Astrocyte of the spinal cord (primary cell): ENCODE data around the gene PLD1.

Source experiments
- DNase-seq: peaks from one replicate; pipeline ENCODE4 v3.0.0; 2011; ENCODE audit warnings: low read depth, low spot score
- H3K4me3 ChIP-seq: 2 replicates; pipeline ENCODE4 v1.5.1; 2011; ENCODE audit warnings: low read depth, mild to moderate bottlenecking, low read length, moderate library complexity
- in situ Hi-C: cut with HindIII; loops from 2 replicates; pipeline ENCODE4 v1.10.0; 2017; ENCODE audit warnings: low sequenced_read_pairs
- TF ChIP-seq, protein P1 (sequence below): IDR thresholded peaks from 2 replicates; pipeline ENCODE4 v1.5.1; 2012; ENCODE audit warnings: low read depth, mild to moderate bottlenecking, low read length, inconsistent platforms

Gene PLD1

DNA sequence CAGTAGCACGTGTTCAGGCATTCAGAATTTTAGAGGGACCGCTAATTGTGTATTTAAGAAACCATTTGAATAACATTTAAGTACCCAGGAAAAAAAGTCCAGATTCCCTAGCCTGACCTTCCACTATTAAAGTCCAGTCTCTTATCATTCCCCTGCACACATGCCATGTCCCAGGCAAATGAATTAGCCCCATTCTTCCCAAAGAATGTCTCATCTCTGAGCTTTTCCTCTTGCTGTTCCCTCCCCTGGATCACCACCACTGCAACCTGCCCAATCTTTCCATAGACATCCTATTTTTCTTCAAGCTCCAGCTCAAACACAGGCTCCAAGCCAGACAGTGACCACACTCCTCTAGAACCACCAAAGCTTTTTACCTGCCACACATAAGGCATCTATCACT is 25.9 kb downstream of the PLD1 start:
- DNase-seq: no peak
- in situ Hi-C loops: no loop called here
- TF ChIP-seq, protein P1, sequence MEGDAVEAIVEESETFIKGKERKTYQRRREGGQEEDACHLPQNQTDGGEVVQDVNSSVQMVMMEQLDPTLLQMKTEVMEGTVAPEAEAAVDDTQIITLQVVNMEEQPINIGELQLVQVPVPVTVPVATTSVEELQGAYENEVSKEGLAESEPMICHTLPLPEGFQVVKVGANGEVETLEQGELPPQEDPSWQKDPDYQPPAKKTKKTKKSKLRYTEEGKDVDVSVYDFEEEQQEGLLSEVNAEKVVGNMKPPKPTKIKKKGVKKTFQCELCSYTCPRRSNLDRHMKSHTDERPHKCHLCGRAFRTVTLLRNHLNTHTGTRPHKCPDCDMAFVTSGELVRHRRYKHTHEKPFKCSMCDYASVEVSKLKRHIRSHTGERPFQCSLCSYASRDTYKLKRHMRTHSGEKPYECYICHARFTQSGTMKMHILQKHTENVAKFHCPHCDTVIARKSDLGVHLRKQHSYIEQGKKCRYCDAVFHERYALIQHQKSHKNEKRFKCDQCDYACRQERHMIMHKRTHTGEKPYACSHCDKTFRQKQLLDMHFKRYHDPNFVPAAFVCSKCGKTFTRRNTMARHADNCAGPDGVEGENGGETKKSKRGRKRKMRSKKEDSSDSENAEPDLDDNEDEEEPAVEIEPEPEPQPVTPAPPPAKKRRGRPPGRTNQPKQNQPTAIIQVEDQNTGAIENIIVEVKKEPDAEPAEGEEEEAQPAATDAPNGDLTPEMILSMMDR: no peak
- no peak overlapping the region for H3K4me3 ChIP-seq

DNA sequence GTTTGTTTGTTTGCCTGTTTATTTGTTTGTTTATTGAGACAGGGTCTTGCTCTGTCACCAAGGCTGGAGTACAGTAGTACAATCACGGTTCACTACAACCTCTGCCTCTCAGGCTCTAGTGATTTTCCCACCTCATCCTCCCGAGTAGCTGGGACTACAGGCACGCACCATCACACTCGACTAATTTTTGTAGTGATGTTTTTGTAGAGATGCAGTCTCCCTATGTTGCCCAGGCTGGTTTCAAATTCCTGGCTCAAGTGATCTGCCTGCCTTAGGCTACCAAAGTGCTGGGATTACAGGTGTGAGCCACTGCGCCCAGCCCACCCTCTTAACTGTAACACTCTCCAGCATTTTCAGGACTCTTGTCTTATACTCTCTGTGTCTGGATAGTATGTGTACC is 26.7 kb downstream of the PLD1 start:
- TF ChIP-seq, protein P1: no peak
- H3K4me3 ChIP-seq: no peak overlapping the region
- no peak for DNase-seq
- in situ Hi-C loops: no loop called here

DNA sequence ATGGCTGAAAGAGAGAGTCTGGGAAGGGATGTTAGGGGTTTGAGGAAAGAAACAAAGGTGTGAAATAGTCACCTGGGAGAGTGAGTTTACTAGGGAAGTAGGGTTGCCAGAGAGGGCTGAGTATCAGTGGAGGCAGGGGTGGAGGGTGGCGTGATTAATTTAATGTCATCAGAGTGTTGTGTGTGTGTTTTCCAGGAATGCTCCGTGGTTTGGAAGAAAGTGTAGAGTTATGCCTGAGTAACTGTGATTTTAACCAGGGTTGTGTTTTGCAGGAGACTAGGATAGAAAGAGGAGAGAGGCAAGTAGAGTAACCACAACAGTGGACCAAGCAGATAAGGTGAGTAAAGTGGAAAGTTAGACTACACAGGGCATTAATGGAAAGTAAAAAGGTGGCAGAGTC is 27.2 kb downstream of the PLD1 start:
- no peak overlapping the region for H3K4me3 ChIP-seq
- TF ChIP-seq, protein P1: no peak
- DNase-seq: peak; percentile 41
- in situ Hi-C loops: no loop called here

DNA sequence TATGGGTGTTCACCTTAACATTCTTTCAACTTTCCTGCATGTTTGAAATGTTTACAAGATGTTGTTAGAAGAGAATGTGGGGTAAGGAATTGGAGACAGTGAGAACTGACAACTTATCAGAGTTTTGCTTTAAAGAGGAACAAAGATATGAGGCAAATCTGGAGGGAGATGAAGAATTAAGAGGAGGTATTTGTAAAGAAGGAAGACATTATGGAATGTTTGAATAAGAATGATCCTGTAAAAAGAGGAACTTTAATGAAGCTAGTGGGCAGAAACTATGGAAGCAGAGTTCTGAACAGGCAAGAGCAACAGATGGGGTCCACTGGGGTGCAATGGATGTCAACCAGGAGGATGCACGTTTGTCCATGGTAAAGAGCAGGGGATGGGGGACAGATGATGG is 27.7 kb downstream of the PLD1 start:
- DNase-seq: no peak
- in situ Hi-C loops: no loop called here
- H3K4me3 ChIP-seq: no peak overlapping the region
- TF ChIP-seq, protein P1: no peak

DNA sequence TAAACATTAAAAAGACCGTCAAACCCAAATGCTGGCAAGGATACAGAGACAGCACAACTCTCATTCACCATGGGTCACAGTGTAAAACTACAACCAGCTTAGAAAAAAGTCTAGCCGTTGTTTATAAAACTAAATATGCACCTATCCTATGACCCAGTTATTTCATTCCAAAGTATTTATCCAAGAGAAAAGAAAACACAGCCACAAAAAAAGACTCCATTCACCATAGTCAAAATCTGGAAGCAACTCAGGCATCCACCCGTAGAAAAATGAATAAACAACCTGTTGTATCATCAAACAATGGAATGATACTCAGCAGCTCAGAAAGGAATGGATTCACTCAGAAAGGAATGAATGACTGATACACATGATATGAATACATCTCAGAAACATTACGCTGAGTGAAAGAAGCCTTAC is 28.6 kb downstream of the PLD1 start:
- H3K4me3 ChIP-seq: no peak overlapping the region
- peak; percentile 84 for DNase-seq
- TF ChIP-seq, protein P1: no peak
- in situ Hi-C loops: no loop called here

DNA sequence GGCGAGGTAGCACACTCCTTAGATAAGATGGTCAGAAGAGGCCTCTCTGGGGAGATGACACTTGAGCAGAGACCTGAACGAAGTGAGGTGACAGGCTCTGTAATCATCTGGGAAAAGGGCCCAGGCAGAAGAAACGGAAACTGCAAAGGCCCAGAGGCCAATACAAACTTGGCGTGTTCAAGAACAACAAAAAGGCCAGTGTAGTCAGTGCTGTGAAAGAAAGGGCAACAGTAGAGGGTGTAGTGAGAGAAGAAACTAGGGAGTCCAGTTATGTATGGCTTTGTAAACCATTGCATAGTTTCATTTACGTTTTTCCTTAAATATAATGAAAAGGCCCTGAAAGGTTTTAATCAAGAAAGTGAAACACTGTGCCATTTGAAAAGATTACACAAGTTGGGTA is 31.8 kb downstream of the PLD1 start:
- DNase-seq: no peak
- TF ChIP-seq, protein P1: no peak
- H3K4me3 ChIP-seq: no peak overlapping the region
- in situ Hi-C loops: no loop called here

DNA sequence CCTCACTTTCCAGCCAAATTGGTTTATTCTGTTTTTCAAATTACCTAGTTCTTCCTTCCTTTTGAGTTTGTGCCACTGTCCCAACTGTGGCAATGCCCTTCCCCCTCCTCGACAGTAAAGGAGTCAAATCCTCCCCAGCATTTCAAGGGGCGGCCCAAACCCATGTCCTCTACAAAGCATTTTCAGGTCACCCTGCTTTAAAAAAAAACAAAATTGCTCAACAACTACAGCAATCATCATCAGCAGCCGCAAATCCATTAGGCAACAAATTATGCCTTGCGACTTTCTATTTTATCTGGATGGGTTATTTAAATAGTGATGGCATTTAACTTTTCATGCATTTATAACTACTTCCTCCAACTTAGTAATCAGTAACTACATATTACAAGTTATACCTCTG is 32.7 kb downstream of the PLD1 start:
- H3K4me3 ChIP-seq: no peak overlapping the region
- TF ChIP-seq, protein P1: no peak
- in situ Hi-C loops: no loop called here
- no peak for DNase-seq
